Endothelial cell of umbilical vein (primary cell): Measurements from ENCODE around the gene NUP155.

Source experiments
- EZH2 ChIP-seq: IDR thresholded peaks from 2 replicates; pipeline ENCODE4 v1.6.1; 2012; ENCODE audit warnings: borderline replicate concordance, low read depth, mild to moderate bottlenecking, moderate library complexity, low read length, inconsistent platforms; ENCODE audit not compliant: severe bottlenecking
- FOS ChIP-seq: IDR thresholded peaks from 2 replicates; pipeline ENCODE4 v1.6.1; 2011; ENCODE audit warnings: mild to moderate bottlenecking, low read length, moderate library complexity, borderline replicate concordance; ENCODE audit not compliant: insufficient read depth
- GATA2 ChIP-seq: IDR thresholded peaks from 2 replicates; pipeline ENCODE4 v1.7.0; 2011; ENCODE audit warnings: low read depth, mild to moderate bottlenecking, moderate library complexity, mixed read lengths, low read length; ENCODE audit not compliant: insufficient read length, insufficient read depth
- JUN ChIP-seq: IDR thresholded peaks from 2 replicates; pipeline ENCODE4 v1.6.1; 2011; ENCODE audit warnings: borderline replicate concordance, low read depth; ENCODE audit not compliant: insufficient read length, insufficient read depth
- MAX ChIP-seq: IDR thresholded peaks from 2 replicates; pipeline ENCODE4 v1.6.1; 2011; ENCODE audit not compliant: insufficient read depth, insufficient read length
- MYC ChIP-seq: IDR thresholded peaks from one replicate; pipeline ENCODE4 v1.6.1; 2011; ENCODE audit warnings: mild to moderate bottlenecking, low read depth, low read length
- POLR2A ChIP-seq: IDR thresholded peaks from 2 replicates; pipeline ENCODE4 v1.6.1; 2012; ENCODE audit warnings: low read depth, mild to moderate bottlenecking, control low read depth, low read length
- POLR2AphosphoS5 ChIP-seq: IDR thresholded peaks from 2 replicates; pipeline ENCODE4 v1.6.1; 2012; ENCODE audit warnings: low read depth, mild to moderate bottlenecking, control low read depth, low read length, moderate library complexity; ENCODE audit not compliant: insufficient read depth
- TF ChIP-seq, protein P1 (sequence below), 2 donors: IDR thresholded peaks; 1 replicate in 1 of 2; 2 replicates in 1 of 2; pipeline ENCODE4 v1.5.1; 2011; ENCODE audit warnings: low read length in 2 of 2, mild to moderate bottlenecking in 2 of 2, moderate library complexity in 2 of 2, control low read depth in 1 of 2, inconsistent platforms in 1 of 2, low read depth in 1 of 2; ENCODE audit not compliant: insufficient read depth in 1 of 2; ENCODE audit errors: extremely low read depth in 1 of 2

DNA sequence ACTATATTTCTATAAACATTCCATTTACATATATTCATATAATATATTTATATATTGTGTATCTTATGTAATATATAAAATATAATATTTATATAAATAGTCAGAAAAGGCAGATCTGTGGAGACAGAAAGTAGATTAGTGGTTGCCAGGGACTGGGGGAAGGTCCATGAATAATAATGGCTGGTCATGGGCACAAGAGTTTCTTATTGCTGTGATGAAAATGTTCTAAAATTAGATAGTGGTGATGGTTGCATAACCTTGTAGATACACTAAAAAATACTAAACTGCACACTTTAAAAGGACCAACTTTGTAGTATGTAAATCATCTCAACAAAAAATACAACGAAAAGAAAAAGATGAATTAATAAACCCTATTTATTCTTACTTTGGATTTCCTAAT lies 47.3 kb downstream of the NUP155 start:
- TF ChIP-seq, protein P1, sequence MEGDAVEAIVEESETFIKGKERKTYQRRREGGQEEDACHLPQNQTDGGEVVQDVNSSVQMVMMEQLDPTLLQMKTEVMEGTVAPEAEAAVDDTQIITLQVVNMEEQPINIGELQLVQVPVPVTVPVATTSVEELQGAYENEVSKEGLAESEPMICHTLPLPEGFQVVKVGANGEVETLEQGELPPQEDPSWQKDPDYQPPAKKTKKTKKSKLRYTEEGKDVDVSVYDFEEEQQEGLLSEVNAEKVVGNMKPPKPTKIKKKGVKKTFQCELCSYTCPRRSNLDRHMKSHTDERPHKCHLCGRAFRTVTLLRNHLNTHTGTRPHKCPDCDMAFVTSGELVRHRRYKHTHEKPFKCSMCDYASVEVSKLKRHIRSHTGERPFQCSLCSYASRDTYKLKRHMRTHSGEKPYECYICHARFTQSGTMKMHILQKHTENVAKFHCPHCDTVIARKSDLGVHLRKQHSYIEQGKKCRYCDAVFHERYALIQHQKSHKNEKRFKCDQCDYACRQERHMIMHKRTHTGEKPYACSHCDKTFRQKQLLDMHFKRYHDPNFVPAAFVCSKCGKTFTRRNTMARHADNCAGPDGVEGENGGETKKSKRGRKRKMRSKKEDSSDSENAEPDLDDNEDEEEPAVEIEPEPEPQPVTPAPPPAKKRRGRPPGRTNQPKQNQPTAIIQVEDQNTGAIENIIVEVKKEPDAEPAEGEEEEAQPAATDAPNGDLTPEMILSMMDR (IDR thresholded peaks at IDR 0.05; ENCODE audit: extremely low read depth in 1 of 2, insufficient read depth in 1 of 2, low read depth in 1 of 2, low read length in 2 of 2): no peak
- no peak for TF ChIP-seq POLR2A
- no peak for TF ChIP-seq EZH2
- TF ChIP-seq MYC: no peak
- no peak for TF ChIP-seq POLR2AphosphoS5
- no peak for TF ChIP-seq MAX
- TF ChIP-seq JUN: no peak
- TF ChIP-seq FOS: no peak
- TF ChIP-seq GATA2: no peak
